Measurements from ENCODE around the gene TCN1. TPM values are rescaled to one million over a fixed set of nuclear protein-coding genes. Genes with fewer than 3 reads are reported as not detected.

The TCN1 gene
- total and polyA plus RNA-seq, 12 donors: 0.18 to 1.2 (median 0.32) TPM; not detected in 9

DNA sequence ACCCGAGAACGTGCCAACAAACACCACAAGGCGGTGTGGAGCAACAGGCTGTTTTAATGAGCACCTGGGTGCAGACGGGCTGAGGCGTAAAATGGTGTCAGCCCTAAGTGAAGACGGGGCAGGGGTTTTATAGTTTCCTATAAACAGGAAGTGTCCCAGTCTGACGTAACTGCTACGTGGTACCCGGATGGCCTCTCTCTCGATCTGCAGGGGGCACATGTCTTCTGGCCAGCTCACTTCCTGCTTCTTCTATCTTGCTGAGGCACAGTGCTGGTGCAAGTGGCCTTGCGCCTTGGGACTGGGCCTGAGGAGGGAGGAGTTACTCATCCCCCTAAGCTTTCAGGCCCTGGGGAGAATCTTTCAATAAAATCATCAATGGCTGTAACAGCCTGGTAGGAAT lies 33.2 kb upstream of the TCN1 start:
- 78 to 87% methylated on average over 11 of the region's 11 CpGs for WGBS, 2 donors
- peaks cover 0 to 13% (median 0%) of the 10 kb centered on the region in 9 donors for H3K4me1 ChIP-seq
- H3K27me3 ChIP-seq: no peaks in the 10 kb centered on the region

DNA sequence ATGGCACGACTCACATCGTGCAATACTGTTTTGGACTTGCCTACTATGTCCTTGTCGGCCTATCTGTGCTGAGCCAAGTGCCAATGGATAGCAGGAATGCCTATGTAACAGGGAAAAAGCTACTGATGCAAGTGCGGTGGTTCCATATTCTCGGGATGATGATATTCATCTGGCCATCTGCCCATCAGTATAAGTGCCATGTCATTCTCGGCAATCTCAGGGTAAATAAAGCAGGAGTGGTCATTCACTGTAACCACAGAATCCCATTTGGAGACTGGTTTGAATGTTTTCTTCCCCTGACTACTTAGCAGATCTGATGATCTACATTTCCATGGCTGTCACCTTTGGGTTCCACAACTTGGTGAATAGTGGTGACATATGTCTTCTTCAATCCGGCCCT lies 32.4 kb upstream of the TCN1 start:
- H3K36me3 ChIP-seq: no peaks in the 10 kb centered on the region
- H3K9me3 ChIP-seq: no peaks in the 10 kb centered on the region
- WGBS, 2 donors: 83% methylated on average over 7 of the region's 7 CpGs
- TF ChIP-seq, protein P1, sequence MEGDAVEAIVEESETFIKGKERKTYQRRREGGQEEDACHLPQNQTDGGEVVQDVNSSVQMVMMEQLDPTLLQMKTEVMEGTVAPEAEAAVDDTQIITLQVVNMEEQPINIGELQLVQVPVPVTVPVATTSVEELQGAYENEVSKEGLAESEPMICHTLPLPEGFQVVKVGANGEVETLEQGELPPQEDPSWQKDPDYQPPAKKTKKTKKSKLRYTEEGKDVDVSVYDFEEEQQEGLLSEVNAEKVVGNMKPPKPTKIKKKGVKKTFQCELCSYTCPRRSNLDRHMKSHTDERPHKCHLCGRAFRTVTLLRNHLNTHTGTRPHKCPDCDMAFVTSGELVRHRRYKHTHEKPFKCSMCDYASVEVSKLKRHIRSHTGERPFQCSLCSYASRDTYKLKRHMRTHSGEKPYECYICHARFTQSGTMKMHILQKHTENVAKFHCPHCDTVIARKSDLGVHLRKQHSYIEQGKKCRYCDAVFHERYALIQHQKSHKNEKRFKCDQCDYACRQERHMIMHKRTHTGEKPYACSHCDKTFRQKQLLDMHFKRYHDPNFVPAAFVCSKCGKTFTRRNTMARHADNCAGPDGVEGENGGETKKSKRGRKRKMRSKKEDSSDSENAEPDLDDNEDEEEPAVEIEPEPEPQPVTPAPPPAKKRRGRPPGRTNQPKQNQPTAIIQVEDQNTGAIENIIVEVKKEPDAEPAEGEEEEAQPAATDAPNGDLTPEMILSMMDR (IDR thresholded peaks at IDR 0.05): no peak
- H3K27ac ChIP-seq: no peak overlapping the region
- no peak for ATAC-seq
- H3K27me3 ChIP-seq: peaks cover 0 to 3% (median 0%) of the 10 kb centered on the region in 7 donors
- peaks cover 0 to 13% (median 0%) of the 10 kb centered on the region in 9 donors for H3K4me1 ChIP-seq
- no peak for DNase-seq
- intact Hi-C loops (cut with DNase I): loop anchor here in 1 of 10 donors (10.0 kb wide), 1 partner anchor 74 kb away; no protein-coding TSS in a partner anchor
- H3K4me3 ChIP-seq: no peak overlapping the region

More for the DNA sequence above, 33.2 kb upstream of the TCN1 start:
- TF ChIP-seq, protein P1 (IDR thresholded peaks at IDR 0.05): no peak
- no peaks in the 10 kb centered on the region for H3K9me3 ChIP-seq
- H3K36me3 ChIP-seq: no peaks in the 10 kb centered on the region
- no peak overlapping the region for H3K4me3 ChIP-seq
- no peak for DNase-seq
- no peak for ATAC-seq
- no peak overlapping the region for H3K27ac ChIP-seq
- intact Hi-C loops (cut with DNase I): loop anchor here in 1 of 10 donors (10.0 kb wide), 1 partner anchor 75 kb away; no protein-coding TSS in a partner anchor

DNA sequence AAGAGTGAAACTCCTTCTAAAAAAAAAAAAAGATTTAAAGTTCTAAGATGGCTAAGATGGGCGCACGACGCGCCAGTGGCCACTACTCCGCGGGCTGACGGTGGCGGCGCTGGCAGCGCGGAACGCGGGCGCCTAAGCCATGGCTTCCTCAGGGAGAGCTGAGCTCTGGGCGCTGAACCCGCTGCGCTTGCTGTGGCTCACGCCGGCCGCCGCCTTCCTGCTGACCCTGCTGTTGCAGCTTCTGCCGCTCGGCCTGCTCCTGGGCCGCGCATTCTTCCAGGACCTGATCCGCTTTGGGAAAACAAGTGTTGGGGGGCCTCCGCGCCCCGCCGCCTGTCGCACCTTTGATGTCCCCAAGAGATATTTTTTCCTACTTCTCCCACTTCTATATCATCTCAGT lies 31.8 kb upstream of the TCN1 start:
- DNase-seq: no peak
- WGBS, 2 donors: 95 to 97% methylated on average over 31 of the region's 31 CpGs

DNA sequence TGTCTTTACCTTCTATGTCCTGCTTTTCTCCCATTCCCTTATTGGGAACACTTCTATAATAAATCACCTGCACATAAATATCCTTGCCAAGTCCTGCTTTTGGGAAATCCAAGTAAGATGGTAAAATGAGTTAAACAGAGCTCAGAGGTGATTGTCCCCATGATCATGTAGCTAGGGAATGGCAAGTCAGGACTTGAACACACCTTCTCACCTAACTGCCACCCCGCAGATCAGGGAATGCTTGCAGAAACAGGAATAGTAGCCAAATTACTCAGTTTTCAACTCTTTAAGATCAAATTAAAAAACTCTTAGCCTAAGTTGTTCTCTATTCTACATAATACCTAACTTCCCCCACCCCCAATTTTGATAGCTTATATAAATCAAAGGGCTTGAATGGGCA lies 28.3 kb upstream of the TCN1 start:
- no peak overlapping the region for H3K27ac ChIP-seq
- no peaks in the 10 kb centered on the region for H3K36me3 ChIP-seq
- intact Hi-C loops (cut with DNase I): loop anchor here in 1 of 10 donors (10.0 kb wide), 1 partner anchor 70 kb away; no protein-coding TSS in a partner anchor
- peaks cover 0 to 3% (median 0%) of the 10 kb centered on the region in 7 donors for H3K27me3 ChIP-seq
- no peak for DNase-seq
- 91 to 96% methylated on average over 1 of the region's 1 CpG for whole genome bisulfite sequencing, 2 donors
- ATAC-seq: no peak
- no peaks in the 10 kb centered on the region for H3K4me1 ChIP-seq
- H3K4me3 ChIP-seq: no peak overlapping the region
- TF ChIP-seq, protein P1 (IDR thresholded peaks at IDR 0.05): no peak
- peaks cover 0 to 14% (median 9%) of the 10 kb centered on the region in 11 donors for H3K9me3 ChIP-seq

More for the DNA sequence above, 31.8 kb upstream of the TCN1 start:
- TF ChIP-seq, protein P1 (IDR thresholded peaks at IDR 0.05): no peak
- no peak for ATAC-seq
- intact Hi-C loops (cut with DNase I): loop anchor here in 1 of 10 donors (10.0 kb wide), 1 partner anchor 73 kb away; no protein-coding TSS in a partner anchor
- Histone ChIP-seq H3K27ac (no peak overlapping the region), H3K9me3 (no peaks in the 10 kb centered on the region), H3K27me3 (peaks cover 0 to 3% (median 0%) of the 10 kb centered on the region in 7 donors), H3K4me3 (no peak overlapping the region), H3K36me3 (no peaks in the 10 kb centered on the region), H3K4me1 (peaks cover 0 to 13% (median 0%) of the 10 kb centered on the region in 9 donors)
